ENCODE results near the gene MEN1. TPM values are rescaled to one million over a fixed set of nuclear protein-coding genes. Genes with fewer than 3 reads are reported as not detected.

Gene MEN1
- total and polyA plus RNA-seq, 9 of the 15 experiments (the other 6 are each of a cell fraction or from before 2014, with no cell fraction given) = 3.4 to 57.2 (median 19.3) TPM

DNA sequence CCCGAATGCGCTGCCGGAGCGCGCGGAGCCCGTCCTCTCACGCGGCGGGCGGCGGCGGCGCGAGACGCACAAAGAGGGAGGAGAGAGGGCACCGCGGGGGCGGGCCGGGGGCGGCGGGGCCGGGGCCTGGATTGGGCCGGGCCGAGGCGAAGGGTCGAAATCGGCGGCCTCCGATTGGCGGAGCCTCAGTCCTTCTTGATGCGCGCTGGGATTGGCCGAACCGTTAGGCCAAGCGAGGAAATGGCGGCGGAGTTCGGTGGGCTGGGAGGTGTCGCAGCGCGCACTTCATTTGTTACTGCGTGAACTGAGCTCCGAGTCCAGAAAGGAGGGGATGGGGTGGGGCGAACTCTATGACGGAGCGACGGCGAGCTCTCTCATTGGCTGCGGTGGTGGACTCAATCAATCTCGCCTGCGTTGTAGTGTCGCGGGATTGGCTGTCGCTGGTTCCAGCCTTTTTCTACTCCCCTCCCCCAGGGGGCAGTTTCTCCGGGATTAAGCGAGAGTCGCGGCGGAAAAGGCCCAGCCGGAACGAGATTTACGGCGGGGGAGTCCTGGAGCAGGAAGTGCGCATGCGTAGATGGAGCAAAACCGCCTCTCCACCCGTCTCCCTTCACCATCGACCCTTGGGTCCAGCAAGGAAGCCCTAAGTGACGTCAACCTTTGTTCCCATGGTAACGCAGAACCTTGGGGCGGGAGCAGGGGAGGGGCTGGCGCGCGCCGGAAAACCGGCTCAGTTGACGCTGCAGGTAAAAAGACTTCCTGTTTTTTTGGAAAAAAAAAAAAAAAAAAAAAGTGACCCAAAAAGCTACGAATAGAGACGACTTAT lies 31.7 kb downstream of the MEN1 start, which contains the start of gene SF1 (continued):
- TF ChIP-seq MAZ (CRISPR knock-in tag; conservative IDR thresholded peaks at IDR 0.05 in 1 of 2, IDR thresholded peaks at IDR 0.05 in 1 of 2) (peak; percentile 44 to 85; a peak in 3 of 4 replicates), ZNF12 (CRISPR knock-in tag; IDR thresholded peaks at IDR 0.05) (no peak), CBX2 (IDR thresholded peaks at IDR 0.05; ENCODE audit: insufficient read depth, low read length, poor library complexity, severe bottlenecking) (no peak), TEAD4 (IDR thresholded peaks at IDR 0.05; ENCODE audit: low read length) (peak; percentile 61), TEAD4 (CRISPR knock-in tag; IDR thresholded peaks at IDR 0.05; ENCODE audit: borderline replicate concordance) (no peak), PCBP1 (IDR thresholded peaks at IDR 0.05; ENCODE audit: low read depth, low read length, poor library complexity, severe bottlenecking) (no peak), ZNF121 (CRISPR knock-in tag; conservative IDR thresholded peaks at IDR 0.05) (no peak), NUFIP1 (IDR thresholded peaks at IDR 0.05; ENCODE audit: partially characterized antibody) (no peak), SAFB (IDR thresholded peaks at IDR 0.05; ENCODE audit: borderline replicate concordance, low read depth, low read length) (no peak), BRD4 (IDR thresholded peaks at IDR 0.05) (no peak), NBN (IDR thresholded peaks at IDR 0.05; ENCODE audit: low read depth) (peak; percentile 55; the same call in 1 of the 2 replicates), CSDE1 (IDR thresholded peaks at IDR 0.05) (peak in 1 of 2 experiments; percentile 96; a peak in 2 of 4 replicates), ZNF316 (IDR thresholded peaks at IDR 0.05) (no peak), ZNF445 (CRISPR knock-in tag; IDR thresholded peaks at IDR 0.05; ENCODE audit: low read depth) (no peak), NR4A1 (CRISPR knock-in tag; IDR thresholded peaks at IDR 0.05) (no peak), NR4A1 (tag; IDR thresholded peaks at IDR 0.05) (no peak)
- TF ChIP-seq, protein P1, sequence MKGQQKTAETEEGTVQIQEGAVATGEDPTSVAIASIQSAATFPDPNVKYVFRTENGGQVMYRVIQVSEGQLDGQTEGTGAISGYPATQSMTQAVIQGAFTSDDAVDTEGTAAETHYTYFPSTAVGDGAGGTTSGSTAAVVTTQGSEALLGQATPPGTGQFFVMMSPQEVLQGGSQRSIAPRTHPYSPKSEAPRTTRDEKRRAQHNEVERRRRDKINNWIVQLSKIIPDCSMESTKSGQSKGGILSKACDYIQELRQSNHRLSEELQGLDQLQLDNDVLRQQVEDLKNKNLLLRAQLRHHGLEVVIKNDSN (CRISPR knock-in tag; IDR thresholded peaks at IDR 0.05) = no peak
- TF ChIP-seq, protein P2, sequence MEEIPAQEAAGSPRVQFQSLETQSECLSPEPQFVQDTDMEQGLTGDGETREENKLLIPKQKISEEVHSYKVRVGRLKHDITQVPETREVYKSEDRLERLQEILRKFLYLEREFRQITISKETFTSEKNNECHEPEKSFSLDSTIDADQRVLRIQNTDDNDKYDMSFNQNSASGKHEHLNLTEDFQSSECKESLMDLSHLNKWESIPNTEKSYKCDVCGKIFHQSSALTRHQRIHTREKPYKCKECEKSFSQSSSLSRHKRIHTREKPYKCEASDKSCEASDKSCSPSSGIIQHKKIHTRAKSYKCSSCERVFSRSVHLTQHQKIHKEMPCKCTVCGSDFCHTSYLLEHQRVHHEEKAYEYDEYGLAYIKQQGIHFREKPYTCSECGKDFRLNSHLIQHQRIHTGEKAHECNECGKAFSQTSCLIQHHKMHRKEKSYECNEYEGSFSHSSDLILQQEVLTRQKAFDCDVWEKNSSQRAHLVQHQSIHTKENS (CRISPR knock-in tag; IDR thresholded peaks at IDR 0.05) = no peak
- TF ChIP-seq, protein P3, sequence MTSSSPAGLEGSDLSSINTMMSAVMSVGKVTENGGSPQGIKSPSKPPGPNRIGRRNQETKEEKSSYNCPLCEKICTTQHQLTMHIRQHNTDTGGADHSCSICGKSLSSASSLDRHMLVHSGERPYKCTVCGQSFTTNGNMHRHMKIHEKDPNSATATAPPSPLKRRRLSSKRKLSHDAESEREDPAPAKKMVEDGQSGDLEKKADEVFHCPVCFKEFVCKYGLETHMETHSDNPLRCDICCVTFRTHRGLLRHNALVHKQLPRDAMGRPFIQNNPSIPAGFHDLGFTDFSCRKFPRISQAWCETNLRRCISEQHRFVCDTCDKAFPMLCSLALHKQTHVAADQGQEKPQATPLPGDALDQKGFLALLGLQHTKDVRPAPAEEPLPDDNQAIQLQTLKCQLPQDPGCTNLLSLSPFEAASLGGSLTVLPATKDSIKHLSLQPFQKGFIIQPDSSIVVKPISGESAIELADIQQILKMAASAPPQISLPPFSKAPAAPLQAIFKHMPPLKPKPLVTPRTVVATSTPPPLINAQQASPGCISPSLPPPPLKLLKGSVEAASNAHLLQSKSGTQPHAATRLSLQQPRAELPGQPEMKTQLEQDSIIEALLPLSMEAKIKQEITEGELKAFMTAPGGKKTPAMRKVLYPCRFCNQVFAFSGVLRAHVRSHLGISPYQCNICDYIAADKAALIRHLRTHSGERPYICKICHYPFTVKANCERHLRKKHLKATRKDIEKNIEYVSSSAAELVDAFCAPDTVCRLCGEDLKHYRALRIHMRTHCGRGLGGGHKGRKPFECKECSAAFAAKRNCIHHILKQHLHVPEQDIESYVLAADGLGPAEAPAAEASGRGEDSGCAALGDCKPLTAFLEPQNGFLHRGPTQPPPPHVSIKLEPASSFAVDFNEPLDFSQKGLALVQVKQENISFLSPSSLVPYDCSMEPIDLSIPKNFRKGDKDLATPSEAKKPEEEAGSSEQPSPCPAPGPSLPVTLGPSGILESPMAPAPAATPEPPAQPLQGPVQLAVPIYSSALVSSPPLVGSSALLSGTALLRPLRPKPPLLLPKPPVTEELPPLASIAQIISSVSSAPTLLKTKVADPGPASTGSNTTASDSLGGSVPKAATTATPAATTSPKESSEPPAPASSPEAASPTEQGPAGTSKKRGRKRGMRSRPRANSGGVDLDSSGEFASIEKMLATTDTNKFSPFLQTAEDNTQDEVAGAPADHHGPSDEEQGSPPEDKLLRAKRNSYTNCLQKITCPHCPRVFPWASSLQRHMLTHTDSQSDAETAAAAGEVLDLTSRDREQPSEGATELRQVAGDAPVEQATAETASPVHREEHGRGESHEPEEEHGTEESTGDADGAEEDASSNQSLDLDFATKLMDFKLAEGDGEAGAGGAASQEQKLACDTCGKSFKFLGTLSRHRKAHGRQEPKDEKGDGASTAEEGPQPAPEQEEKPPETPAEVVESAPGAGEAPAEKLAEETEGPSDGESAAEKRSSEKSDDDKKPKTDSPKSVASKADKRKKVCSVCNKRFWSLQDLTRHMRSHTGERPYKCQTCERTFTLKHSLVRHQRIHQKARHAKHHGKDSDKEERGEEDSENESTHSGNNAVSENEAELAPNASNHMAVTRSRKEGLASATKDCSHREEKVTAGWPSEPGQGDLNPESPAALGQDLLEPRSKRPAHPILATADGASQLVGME (CRISPR knock-in tag; IDR thresholded peaks at IDR 0.05) = no peak
